ENCODE data around the gene CACNG4.

- TF ChIP-seq, protein P1, sequence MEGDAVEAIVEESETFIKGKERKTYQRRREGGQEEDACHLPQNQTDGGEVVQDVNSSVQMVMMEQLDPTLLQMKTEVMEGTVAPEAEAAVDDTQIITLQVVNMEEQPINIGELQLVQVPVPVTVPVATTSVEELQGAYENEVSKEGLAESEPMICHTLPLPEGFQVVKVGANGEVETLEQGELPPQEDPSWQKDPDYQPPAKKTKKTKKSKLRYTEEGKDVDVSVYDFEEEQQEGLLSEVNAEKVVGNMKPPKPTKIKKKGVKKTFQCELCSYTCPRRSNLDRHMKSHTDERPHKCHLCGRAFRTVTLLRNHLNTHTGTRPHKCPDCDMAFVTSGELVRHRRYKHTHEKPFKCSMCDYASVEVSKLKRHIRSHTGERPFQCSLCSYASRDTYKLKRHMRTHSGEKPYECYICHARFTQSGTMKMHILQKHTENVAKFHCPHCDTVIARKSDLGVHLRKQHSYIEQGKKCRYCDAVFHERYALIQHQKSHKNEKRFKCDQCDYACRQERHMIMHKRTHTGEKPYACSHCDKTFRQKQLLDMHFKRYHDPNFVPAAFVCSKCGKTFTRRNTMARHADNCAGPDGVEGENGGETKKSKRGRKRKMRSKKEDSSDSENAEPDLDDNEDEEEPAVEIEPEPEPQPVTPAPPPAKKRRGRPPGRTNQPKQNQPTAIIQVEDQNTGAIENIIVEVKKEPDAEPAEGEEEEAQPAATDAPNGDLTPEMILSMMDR (IDR thresholded peaks at IDR 0.05), result no peak
- TF ChIP-seq POLR2A (IDR thresholded peaks at IDR 0.05), result no peak
These were observed 39.7 kb downstream of the CACNG4 start for GRCh38 chr17:67004181-67004580.
